WTC11 (cell line): ENCODE data around the gene QARS1.

Experiments
- ELF4 ChIP-seq: sonication (generic); formaldehyde crosslinking; IDR thresholded peaks from 2 replicates; pipeline ENCODE4 v1.8.1; 2022; ENCODE audit warnings: low read depth, mild to moderate bottlenecking, moderate library complexity, missing genetic modification reagents
- JUN ChIP-seq: sonication (generic); formaldehyde crosslinking; IDR thresholded peaks from 2 replicates; pipeline ENCODE4 v1.8.0; 2023; ENCODE audit warnings: mild to moderate bottlenecking, missing genetic modification reagents
- NFYB ChIP-seq: sonication (generic); formaldehyde crosslinking; conservative IDR thresholded peaks from 2 replicates; pipeline ENCODE4 v1.8.0; 2022; ENCODE audit warnings: low read depth, missing genetic modification reagents
- TF ChIP-seq, protein P1 (sequence below): fragments of 200-600 bp; IDR thresholded peaks from 2 replicates; pipeline ENCODE4 v1.8.0; 2022; ENCODE audit warnings: antibody characterized with exemption
- TF ChIP-seq, protein P2 (sequence below): fragments of 250-450 bp; sonication (Bioruptor Pico); IDR thresholded peaks from 2 replicates; pipeline ENCODE4 v2.1.2; 2022; ENCODE audit warnings: mild to moderate bottlenecking, moderate library complexity
- TF ChIP-seq, protein P3 (sequence below): fragments of 250-450 bp; sonication (Bioruptor Pico); conservative IDR thresholded peaks from 2 replicates; pipeline ENCODE4 v1.9.0; 2021; ENCODE audit warnings: mild to moderate bottlenecking
- TF ChIP-seq, protein P4 (sequence below): sonication (generic); formaldehyde crosslinking; IDR thresholded peaks from 2 replicates; pipeline ENCODE4 v1.8.1; 2023; ENCODE audit warnings: mild to moderate bottlenecking, missing genetic modification reagents, moderate library complexity
- TF ChIP-seq, protein P5 (sequence below): sonication (generic); formaldehyde crosslinking; IDR thresholded peaks from 2 replicates; pipeline ENCODE4 v1.8.0; 2023; ENCODE audit warnings: missing genetic modification reagents, mild to moderate bottlenecking, borderline replicate concordance
- TF ChIP-seq, protein P6 (sequence below): sonication (generic); formaldehyde crosslinking; conservative IDR thresholded peaks from 2 replicates; pipeline ENCODE4 v1.8.1; 2023; ENCODE audit warnings: mild to moderate bottlenecking, low read depth, missing genetic modification reagents, moderate library complexity
- TF ChIP-seq, protein P7 (sequence below): fragments of 250-450 bp; sonication (Bioruptor Pico); IDR thresholded peaks from 2 replicates; pipeline ENCODE4 v1.9.0; 2021; ENCODE audit warnings: mild to moderate bottlenecking
- TF ChIP-seq, protein P8 (sequence below): sonication (generic); formaldehyde crosslinking; IDR thresholded peaks from 2 replicates; pipeline ENCODE4 v1.8.0; 2022; ENCODE audit warnings: mild to moderate bottlenecking, missing genetic modification reagents

DNA sequence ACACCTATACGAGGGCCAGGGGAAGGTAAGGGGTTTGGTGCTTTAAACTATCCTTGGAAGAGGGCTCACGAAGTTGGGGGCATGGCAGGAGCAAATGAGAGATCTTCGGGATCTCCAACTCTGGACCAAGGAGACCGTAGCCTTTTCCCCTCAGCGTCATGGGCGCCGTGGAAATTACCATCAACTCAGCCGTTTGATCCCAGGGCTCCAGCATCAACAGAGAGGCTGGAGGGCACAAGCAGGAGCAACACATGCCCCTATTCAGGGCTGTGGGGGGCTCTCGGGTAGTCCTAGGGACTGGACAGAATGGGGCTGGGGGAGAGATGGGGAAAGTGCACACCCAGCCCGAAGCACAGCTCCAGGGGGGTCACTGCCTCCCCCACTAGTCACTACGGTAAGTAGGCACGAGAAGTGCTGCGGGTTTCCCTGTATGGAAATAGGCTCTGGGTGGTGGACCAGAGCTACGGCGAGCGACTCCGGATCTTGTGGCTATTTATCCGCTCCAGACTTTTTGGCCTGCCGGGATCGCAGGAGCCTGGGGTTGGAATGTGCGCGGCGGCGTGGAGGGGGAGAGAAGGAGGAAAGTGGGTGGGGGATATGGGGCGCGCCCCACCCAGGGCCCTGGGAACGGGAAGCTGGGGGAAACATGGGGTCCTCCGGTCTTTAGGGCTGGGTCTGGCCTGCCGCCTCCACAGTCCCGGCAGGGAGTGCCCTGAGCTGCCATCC, 28.8 kb upstream of the QARS1 start:
- no peak for TF ChIP-seq JUN
- TF ChIP-seq, protein P1, sequence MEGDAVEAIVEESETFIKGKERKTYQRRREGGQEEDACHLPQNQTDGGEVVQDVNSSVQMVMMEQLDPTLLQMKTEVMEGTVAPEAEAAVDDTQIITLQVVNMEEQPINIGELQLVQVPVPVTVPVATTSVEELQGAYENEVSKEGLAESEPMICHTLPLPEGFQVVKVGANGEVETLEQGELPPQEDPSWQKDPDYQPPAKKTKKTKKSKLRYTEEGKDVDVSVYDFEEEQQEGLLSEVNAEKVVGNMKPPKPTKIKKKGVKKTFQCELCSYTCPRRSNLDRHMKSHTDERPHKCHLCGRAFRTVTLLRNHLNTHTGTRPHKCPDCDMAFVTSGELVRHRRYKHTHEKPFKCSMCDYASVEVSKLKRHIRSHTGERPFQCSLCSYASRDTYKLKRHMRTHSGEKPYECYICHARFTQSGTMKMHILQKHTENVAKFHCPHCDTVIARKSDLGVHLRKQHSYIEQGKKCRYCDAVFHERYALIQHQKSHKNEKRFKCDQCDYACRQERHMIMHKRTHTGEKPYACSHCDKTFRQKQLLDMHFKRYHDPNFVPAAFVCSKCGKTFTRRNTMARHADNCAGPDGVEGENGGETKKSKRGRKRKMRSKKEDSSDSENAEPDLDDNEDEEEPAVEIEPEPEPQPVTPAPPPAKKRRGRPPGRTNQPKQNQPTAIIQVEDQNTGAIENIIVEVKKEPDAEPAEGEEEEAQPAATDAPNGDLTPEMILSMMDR: no peak
- TF ChIP-seq, protein P2, sequence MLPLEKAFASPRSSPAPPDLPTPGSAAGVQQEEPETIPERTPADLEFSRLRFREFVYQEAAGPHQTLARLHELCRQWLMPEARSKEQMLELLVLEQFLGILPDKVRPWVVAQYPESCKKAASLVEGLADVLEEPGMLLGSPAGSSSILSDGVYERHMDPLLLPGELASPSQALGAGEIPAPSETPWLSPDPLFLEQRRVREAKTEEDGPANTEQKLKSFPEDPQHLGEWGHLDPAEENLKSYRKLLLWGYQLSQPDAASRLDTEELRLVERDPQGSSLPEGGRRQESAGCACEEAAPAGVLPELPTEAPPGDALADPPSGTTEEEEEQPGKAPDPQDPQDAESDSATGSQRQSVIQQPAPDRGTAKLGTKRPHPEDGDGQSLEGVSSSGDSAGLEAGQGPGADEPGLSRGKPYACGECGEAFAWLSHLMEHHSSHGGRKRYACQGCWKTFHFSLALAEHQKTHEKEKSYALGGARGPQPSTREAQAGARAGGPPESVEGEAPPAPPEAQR (CRISPR knock-in tag): no peak
- TF ChIP-seq, protein P3, sequence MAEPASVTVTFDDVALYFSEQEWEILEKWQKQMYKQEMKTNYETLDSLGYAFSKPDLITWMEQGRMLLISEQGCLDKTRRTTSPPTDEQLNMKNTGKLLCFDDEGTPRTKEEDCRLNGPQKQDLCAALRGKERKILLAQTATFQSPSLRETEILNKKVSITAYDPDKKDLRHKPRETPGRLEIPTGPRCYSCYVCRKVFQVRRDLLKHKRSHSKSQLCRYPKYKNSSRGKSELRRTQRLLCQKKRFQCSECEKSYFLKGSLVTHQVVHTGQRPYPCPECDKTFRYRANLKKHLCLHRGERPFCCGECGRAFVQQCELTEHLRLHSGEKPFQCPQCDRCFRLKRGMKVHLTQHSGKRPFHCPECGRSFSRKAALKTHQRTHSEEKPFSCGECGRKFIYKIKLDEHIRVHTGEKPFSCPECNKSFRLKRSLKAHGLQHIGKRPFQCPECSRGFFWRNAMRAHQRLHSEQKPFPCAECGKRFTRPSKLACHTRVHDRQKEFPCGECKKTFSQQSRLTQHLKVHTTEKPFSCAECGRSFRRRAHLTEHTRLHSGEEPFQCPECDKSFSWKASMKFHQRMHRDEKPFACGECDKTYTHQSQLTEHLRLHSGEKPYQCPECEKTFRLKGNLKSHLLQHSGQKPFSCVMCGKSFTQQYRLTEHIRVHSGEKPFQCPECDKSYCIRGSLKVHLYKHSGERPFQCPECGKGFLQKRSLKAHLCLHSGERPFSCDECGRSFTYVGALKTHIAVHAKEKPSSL (CRISPR knock-in tag): no peak
- TF ChIP-seq, protein P4, sequence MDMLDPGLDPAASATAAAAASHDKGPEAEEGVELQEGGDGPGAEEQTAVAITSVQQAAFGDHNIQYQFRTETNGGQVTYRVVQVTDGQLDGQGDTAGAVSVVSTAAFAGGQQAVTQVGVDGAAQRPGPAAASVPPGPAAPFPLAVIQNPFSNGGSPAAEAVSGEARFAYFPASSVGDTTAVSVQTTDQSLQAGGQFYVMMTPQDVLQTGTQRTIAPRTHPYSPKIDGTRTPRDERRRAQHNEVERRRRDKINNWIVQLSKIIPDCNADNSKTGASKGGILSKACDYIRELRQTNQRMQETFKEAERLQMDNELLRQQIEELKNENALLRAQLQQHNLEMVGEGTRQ (CRISPR knock-in tag): no peak
- TF ChIP-seq, protein P5, sequence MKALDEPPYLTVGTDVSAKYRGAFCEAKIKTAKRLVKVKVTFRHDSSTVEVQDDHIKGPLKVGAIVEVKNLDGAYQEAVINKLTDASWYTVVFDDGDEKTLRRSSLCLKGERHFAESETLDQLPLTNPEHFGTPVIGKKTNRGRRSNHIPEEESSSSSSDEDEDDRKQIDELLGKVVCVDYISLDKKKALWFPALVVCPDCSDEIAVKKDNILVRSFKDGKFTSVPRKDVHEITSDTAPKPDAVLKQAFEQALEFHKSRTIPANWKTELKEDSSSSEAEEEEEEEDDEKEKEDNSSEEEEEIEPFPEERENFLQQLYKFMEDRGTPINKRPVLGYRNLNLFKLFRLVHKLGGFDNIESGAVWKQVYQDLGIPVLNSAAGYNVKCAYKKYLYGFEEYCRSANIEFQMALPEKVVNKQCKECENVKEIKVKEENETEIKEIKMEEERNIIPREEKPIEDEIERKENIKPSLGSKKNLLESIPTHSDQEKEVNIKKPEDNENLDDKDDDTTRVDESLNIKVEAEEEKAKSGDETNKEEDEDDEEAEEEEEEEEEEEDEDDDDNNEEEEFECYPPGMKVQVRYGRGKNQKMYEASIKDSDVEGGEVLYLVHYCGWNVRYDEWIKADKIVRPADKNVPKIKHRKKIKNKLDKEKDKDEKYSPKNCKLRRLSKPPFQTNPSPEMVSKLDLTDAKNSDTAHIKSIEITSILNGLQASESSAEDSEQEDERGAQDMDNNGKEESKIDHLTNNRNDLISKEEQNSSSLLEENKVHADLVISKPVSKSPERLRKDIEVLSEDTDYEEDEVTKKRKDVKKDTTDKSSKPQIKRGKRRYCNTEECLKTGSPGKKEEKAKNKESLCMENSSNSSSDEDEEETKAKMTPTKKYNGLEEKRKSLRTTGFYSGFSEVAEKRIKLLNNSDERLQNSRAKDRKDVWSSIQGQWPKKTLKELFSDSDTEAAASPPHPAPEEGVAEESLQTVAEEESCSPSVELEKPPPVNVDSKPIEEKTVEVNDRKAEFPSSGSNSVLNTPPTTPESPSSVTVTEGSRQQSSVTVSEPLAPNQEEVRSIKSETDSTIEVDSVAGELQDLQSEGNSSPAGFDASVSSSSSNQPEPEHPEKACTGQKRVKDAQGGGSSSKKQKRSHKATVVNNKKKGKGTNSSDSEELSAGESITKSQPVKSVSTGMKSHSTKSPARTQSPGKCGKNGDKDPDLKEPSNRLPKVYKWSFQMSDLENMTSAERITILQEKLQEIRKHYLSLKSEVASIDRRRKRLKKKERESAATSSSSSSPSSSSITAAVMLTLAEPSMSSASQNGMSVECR (CRISPR knock-in tag): no peak
- TF ChIP-seq NFYB (CRISPR knock-in tag): no peak
- TF ChIP-seq, protein P6, sequence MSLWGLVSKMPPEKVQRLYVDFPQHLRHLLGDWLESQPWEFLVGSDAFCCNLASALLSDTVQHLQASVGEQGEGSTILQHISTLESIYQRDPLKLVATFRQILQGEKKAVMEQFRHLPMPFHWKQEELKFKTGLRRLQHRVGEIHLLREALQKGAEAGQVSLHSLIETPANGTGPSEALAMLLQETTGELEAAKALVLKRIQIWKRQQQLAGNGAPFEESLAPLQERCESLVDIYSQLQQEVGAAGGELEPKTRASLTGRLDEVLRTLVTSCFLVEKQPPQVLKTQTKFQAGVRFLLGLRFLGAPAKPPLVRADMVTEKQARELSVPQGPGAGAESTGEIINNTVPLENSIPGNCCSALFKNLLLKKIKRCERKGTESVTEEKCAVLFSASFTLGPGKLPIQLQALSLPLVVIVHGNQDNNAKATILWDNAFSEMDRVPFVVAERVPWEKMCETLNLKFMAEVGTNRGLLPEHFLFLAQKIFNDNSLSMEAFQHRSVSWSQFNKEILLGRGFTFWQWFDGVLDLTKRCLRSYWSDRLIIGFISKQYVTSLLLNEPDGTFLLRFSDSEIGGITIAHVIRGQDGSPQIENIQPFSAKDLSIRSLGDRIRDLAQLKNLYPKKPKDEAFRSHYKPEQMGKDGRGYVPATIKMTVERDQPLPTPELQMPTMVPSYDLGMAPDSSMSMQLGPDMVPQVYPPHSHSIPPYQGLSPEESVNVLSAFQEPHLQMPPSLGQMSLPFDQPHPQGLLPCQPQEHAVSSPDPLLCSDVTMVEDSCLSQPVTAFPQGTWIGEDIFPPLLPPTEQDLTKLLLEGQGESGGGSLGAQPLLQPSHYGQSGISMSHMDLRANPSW (CRISPR knock-in tag): no peak
- TF ChIP-seq, protein P7, sequence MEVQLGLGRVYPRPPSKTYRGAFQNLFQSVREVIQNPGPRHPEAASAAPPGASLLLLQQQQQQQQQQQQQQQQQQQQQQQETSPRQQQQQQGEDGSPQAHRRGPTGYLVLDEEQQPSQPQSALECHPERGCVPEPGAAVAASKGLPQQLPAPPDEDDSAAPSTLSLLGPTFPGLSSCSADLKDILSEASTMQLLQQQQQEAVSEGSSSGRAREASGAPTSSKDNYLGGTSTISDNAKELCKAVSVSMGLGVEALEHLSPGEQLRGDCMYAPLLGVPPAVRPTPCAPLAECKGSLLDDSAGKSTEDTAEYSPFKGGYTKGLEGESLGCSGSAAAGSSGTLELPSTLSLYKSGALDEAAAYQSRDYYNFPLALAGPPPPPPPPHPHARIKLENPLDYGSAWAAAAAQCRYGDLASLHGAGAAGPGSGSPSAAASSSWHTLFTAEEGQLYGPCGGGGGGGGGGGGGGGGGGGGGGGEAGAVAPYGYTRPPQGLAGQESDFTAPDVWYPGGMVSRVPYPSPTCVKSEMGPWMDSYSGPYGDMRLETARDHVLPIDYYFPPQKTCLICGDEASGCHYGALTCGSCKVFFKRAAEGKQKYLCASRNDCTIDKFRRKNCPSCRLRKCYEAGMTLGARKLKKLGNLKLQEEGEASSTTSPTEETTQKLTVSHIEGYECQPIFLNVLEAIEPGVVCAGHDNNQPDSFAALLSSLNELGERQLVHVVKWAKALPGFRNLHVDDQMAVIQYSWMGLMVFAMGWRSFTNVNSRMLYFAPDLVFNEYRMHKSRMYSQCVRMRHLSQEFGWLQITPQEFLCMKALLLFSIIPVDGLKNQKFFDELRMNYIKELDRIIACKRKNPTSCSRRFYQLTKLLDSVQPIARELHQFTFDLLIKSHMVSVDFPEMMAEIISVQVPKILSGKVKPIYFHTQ (CRISPR knock-in tag): no peak
- TF ChIP-seq, protein P8, sequence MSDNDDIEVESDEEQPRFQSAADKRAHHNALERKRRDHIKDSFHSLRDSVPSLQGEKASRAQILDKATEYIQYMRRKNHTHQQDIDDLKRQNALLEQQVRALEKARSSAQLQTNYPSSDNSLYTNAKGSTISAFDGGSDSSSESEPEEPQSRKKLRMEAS: no peak
- TF ChIP-seq ELF4 (CRISPR knock-in tag): no peak
